Fibroblast of lung (primary cell): Measurements from ENCODE around the gene TMEM208. TPM values are rescaled to one million over a fixed set of nuclear protein-coding genes. Genes with fewer than 3 reads are reported as not detected.

Source experiments
- DNase-seq, 2 donors: peaks; one replicate each; pipeline versions ENCODE4 v3.0.0 to v3.0.0-alpha.2; 2010; ENCODE audit warnings: low read depth in 2 of 2
- H2AFZ ChIP-seq: 2 replicates; pipeline ENCODE4 v1.5.1; 2012; ENCODE audit warnings: low read length, control low read depth, inconsistent platforms
- H3K27ac ChIP-seq: 2 replicates; pipeline ENCODE4 v1.5.1; 2011; ENCODE audit warnings: low read length, control low read depth; ENCODE audit not compliant: insufficient read depth
- H3K27me3 ChIP-seq: 2 replicates; pipeline ENCODE4 v1.5.1; 2011; ENCODE audit warnings: mild to moderate bottlenecking, low read length; ENCODE audit not compliant: control insufficient read depth, insufficient read depth
- H3K36me3 ChIP-seq: 2 replicates; pipeline ENCODE4 v1.5.1; 2011; ENCODE audit warnings: low read length; ENCODE audit not compliant: control insufficient read depth, insufficient read depth
- H3K4me1 ChIP-seq: 2 replicates; pipeline ENCODE4 v1.5.1; 2011; ENCODE audit warnings: low read length; ENCODE audit not compliant: control insufficient read depth, insufficient read depth; ENCODE audit errors: extremely low read depth
- H3K4me2 ChIP-seq: 2 replicates; pipeline ENCODE4 v1.5.1; 2011; ENCODE audit warnings: low read length, control low read depth; ENCODE audit not compliant: insufficient read depth; ENCODE audit errors: extremely low read depth
- H3K4me3 ChIP-seq, 4 experiments: fragments of 200-600 bp in 1 of 4; sonication (generic) in 1 of 4; replicated peaks in 1 of 4; 2 replicates each; pipeline ENCODE4 v1.5.1; 2011 to 2016; ENCODE audit warnings: low read length in 4 of 4, low read depth in 3 of 4, mild to moderate bottlenecking in 3 of 4, control low read depth in 2 of 4, inconsistent platforms in 1 of 4, mixed read lengths in 1 of 4; ENCODE audit not compliant: insufficient read depth in 1 of 4; ENCODE audit errors: control extremely low read depth in 1 of 4
- H3K79me2 ChIP-seq: 2 replicates; pipeline ENCODE4 v1.5.1; 2012; ENCODE audit warnings: mild to moderate bottlenecking, low read length, inconsistent platforms; ENCODE audit not compliant: control insufficient read depth, insufficient read depth
- H3K9ac ChIP-seq: 2 replicates; pipeline ENCODE4 v1.5.1; 2011; ENCODE audit warnings: mild to moderate bottlenecking, low read length, control low read depth; ENCODE audit not compliant: insufficient read depth
- H3K9me3 ChIP-seq: 2 replicates; pipeline ENCODE4 v1.5.1; 2012; ENCODE audit warnings: low read depth, low read length; ENCODE audit not compliant: control insufficient read depth, insufficient read depth
- H4K20me1 ChIP-seq: 2 replicates; pipeline ENCODE4 v1.5.1; 2011; ENCODE audit warnings: low read length; ENCODE audit not compliant: control insufficient read depth, insufficient read depth; ENCODE audit errors: extremely low read depth
- CTCF ChIP-seq, 2 donors: IDR thresholded peaks in 1 of 2; conservative IDR thresholded peaks in 1 of 2; 1 replicate in 1 of 2; 2 replicates in 1 of 2; pipeline ENCODE4 v1.5.1; 2011 to 2012; ENCODE audit warnings: low read length in 2 of 2, control low read depth in 1 of 2, inconsistent platforms in 1 of 2, low read depth in 1 of 2, mild to moderate bottlenecking in 1 of 2
- EZH2 ChIP-seq: IDR thresholded peaks from 2 replicates; pipeline ENCODE4 v1.5.1; 2012; ENCODE audit warnings: low read length, control low read depth, mild to moderate bottlenecking; ENCODE audit errors: missing control alignments
- polyA plus RNA-seq, 2 donors: library from polyadenylated mRNA; depleted of rRNA in 1 of 2; stranded (reverse) in 1 of 2; unstranded in 1 of 2; fragments of >200 nt; gene quantifications; 2 replicates each; pipeline ENCODE4 v1.2.1, GENCODE V29; 2011 to 2012; ENCODE audit warnings: missing spikeins in 1 of 2
- total RNA-seq: library from RNA; depleted of rRNA; stranded (reverse); fragments of >200 nt; gene quantifications from 2 replicates; pipeline ENCODE4 v1.2.1, GENCODE V29; 2014

The TMEM208 gene
- total and polyA plus RNA-seq, 2 donors (not counting 1 experiment from before 2014, with no cell fraction given), result 26.3 to 43.2 TPM

GRCh38 chr16:67182288-67182687 lies 44.6 kb upstream of the TMEM208 start:
- H3K27ac ChIP-seq, result no peak overlapping the region
- no peak for DNase-seq
- H3K4me3 ChIP-seq, result peak overlapping the region; percentile 55 to 89 (median 65)
- TF ChIP-seq CTCF (conservative IDR thresholded peaks at IDR 0.05 in 1 of 2, IDR thresholded peaks at IDR 0.05 in 1 of 2; ENCODE audit: low read depth in 1 of 2, low read length in 2 of 2), result no peak
- TF ChIP-seq EZH2, result no peak
- H3K9me3 ChIP-seq, result no peaks in the 10 kb centered on the region
- no peaks in the 10 kb centered on the region for H3K27me3 ChIP-seq
- peaks cover 24% of the 10 kb centered on the region for H3K4me1 ChIP-seq
- no peaks in the 10 kb centered on the region for H4K20me1 ChIP-seq
- no peak overlapping the region for H2AFZ ChIP-seq
- H3K36me3 ChIP-seq, result peaks cover 5% of the 10 kb centered on the region
- no peak overlapping the region for H3K9ac ChIP-seq
- peak overlapping the region; percentile 82 for H3K4me2 ChIP-seq
- peaks cover 9% of the 10 kb centered on the region for H3K79me2 ChIP-seq

- H3K9me3 ChIP-seq, result no peaks in the 10 kb centered on the region
- H2AFZ ChIP-seq, result peak overlapping the region; percentile 9
- peaks cover 5% of the 10 kb centered on the region for H3K36me3 ChIP-seq
- peak overlapping the region; percentile 82 for H3K4me2 ChIP-seq
- peaks cover 24% of the 10 kb centered on the region for H3K4me1 ChIP-seq
- H3K79me2 ChIP-seq, result peaks cover 9% of the 10 kb centered on the region
- H4K20me1 ChIP-seq, result no peaks in the 10 kb centered on the region
- DNase-seq, result no peak
- H3K27ac ChIP-seq, result peak overlapping the region; percentile 98
- TF ChIP-seq EZH2 (no peak), CTCF (conservative IDR thresholded peaks at IDR 0.05 in 1 of 2, IDR thresholded peaks at IDR 0.05 in 1 of 2; ENCODE audit: low read depth in 1 of 2, low read length in 2 of 2) (no peak)
- peak overlapping the region; percentile 17 for H3K9ac ChIP-seq
- no peaks in the 10 kb centered on the region for H3K27me3 ChIP-seq
- H3K4me3 ChIP-seq, result peak overlapping the region; percentile 55 to 89 (median 65)
Measured at GRCh38 chr16:67183284-67183626, 43.7 kb upstream of the TMEM208 start.

- Histone ChIP-seq H3K9me3 (no peaks in the 10 kb centered on the region), H3K79me2 (peaks cover 9% of the 10 kb centered on the region), H2AFZ (peak within 1 kb of the TSS; percentile 75), H3K4me1 (peaks cover 24% of the 10 kb centered on the region), H3K36me3 (peaks cover 5% of the 10 kb centered on the region), H3K4me2 (peak within 1 kb of the TSS; percentile 84), H3K4me3 (peak within 1 kb of the TSS; percentile 55 to 89 (median 65)), H3K27me3 (no peaks in the 10 kb centered on the region), H3K27ac (peak within 1 kb of the TSS; percentile 98), H4K20me1 (no peaks in the 10 kb centered on the region), H3K9ac (peak within 1 kb of the TSS; percentile 96)
- TF ChIP-seq EZH2 (no peak), CTCF (conservative IDR thresholded peaks at IDR 0.05 in 1 of 2, IDR thresholded peaks at IDR 0.05 in 1 of 2; ENCODE audit: low read depth in 1 of 2, low read length in 2 of 2) (no peak)
- peak; percentile 98 for DNase-seq
Measured at GRCh38 chr16:67183627-67184452, 43.1 kb upstream of the TMEM208 start, which contains the start of gene MATCAP1. TSS of gene MATCAP1 (minus strand) at chr16:67183963. CDS start at chr16:67180610, 3,353 bp downstream.
